ENCODE results near the gene CFAP410.
"Not testable (repeated sequence)": the region's sequence is repeated elsewhere in the genome, so short reads cannot be mapped to it uniquely, and the experiment has no call there.

Gene CFAP410

DNA sequence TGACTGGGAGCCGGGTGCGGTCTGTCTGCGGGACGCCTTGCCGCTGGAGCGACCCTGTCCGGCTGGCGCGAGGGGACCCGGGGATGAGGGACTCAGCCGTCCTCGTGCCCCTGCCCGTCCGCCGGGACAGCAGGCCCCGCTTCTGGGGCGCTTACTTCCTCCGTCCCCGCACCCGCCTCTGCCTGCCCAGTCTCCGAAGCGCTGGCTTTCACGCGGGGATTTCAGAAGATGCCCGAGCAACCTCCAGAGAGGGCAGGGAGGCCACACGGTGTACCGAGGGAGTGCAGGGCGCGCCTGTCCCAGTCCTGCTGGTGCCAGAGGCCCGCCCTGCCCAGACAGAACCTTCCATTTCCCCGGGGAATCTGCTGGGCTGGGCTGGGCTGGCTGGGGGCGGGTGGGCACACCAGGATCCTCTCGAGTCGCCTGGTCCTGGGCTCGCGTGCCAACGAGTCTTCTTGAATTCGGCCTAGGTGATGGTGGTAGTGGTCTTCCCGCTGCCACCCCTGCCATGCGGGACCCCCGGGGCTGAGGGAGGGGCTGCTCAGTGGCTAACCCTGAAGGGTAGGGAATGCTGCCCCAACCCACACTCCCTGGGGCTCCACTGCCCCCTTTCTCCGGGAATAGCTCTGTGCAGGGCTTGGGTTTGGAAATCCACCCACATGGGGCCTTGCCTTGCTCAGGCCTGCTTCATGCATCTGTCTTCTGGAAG, 11.7 kb upstream of the CFAP410 start:
- DNase-seq: no peak

DNA sequence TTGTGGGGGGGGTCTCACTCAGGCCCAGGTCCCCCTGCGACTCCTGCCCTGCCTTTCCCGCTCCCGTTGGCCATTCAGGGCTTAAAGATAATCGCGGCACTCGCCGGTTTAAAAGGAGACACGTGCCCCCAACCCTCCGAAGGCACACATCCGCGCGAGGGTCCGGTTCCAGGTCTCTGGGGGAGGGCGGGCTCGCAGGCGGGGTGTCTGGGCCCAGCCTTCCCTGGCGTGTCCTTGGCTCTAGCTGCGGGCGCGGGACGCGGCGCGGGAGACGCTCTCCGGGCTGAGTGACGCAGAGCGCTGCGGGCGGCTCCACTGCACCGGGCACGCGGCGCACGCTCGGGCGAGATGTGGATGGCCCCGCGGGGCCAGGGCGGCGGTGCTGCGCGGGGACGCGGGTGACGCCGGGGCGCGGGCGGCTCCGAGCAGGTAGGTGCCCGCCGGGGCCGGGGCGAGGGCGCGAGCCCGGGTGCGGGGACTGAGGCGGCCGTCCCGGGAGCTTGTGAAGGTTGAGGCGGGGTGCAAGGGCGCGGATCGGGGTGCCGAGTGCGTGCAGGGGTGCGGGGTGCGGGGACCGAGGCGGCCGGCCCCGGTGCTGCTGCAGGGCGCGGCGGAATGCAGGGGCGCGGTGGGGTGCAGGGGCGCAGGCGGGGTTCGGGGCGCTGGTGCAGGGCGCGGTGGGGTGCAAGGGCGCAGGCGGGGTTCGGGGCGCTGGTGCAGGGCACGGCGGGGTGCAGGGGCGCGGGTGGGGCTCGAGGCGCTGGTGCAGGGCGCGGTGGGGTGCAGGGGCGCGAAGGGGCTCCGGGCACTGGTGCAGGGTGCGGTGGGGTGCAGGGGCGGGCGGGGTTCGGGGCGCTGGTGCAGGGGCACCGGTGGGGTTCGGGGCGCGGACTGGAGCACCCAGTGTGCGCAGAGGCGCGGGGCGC, 10.9 kb upstream of the CFAP410 start:
- DNase-seq: no peak

DNA sequence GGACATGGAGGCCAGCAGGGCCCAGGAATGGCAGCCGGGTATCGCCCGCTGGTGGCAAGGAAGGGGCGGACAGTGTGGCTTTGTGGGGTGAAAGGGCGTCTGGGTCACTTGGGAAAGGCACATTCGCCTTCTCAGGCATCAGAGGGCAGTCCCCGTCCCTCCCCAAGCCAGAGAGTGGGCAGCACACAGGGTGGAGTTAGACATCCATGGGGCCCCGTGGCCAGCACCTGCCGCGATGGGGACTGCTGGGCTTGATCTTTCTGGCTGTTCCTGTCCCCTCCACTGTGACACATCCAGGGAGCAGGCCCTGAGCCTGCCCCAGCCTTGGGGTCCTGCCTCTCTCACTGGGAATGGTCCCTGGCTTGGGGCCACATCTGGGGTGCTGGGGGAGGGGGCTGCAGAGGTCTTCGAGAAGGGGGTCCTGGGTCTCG, 10.2 kb upstream of the CFAP410 start:
- DNase-seq: no peak

DNA sequence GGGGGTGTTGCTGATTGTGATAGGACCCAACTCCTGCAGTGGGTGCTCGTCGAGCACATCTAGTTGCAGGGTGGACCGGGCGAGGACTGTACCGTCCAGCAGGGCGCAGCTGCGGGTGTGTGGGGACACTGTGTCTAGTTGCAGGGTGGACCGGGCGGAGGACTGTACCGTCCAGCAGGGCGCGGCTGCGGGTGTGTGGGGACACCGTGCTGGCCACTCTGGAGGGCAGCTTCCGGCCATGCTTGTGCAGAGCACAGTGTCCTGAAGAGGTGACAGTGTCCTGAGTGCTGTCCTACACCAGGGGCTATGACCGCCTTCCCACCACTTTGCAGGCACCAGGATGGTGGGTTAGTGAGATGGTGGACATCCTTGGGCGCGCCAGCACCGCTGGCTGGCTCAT, 9.7 kb upstream of the CFAP410 start:
- no peak for DNase-seq

DNA sequence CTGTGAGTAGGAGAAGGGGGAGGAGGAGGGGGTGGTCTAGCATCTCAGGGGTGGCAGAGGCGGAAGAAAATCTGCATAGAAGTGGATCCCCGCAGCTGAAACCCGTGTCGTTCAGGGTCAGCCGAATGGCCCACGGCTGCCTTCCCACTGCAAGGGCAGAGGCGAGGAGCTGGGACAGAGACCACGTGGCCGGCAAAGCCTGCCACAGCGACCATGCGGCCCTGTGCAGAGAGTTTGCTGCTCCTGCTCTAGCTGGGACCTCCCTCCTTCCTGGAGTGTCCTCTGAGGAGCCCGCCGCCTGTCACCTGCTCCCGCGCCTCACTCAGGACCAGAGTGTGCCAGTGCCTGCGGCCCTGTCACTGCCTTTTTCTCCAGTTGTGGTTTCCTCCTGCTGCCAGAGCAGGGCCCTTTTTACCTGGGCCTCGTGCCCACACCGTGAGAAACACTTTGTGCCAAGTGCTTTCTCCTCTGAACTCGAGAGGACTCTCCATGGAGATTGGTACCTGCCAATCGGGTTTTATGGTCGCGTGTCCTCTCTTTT, 8.8 kb upstream of the CFAP410 start:
- no peak for DNase-seq

DNA sequence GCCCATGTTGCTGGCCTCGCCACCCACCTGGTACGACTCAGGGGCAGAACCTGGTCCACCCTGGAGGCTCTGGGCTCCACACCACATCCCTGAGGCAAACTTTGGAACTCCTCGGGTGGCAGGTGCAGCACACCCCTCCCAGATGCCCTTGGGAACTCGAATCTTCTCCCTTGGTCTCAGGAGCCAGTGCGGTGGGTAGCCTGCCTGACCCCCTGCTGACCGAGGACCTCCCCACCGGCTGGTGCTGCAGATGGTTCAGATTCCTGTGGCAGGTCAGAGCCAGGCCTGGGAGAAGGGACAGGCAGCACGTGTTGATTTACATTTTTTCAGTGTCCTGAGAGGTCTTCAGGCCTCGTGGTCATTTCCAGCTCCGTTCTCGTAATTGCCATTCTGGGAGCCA, 6.3 kb upstream of the CFAP410 start:
- DNase-seq: no peak

DNA sequence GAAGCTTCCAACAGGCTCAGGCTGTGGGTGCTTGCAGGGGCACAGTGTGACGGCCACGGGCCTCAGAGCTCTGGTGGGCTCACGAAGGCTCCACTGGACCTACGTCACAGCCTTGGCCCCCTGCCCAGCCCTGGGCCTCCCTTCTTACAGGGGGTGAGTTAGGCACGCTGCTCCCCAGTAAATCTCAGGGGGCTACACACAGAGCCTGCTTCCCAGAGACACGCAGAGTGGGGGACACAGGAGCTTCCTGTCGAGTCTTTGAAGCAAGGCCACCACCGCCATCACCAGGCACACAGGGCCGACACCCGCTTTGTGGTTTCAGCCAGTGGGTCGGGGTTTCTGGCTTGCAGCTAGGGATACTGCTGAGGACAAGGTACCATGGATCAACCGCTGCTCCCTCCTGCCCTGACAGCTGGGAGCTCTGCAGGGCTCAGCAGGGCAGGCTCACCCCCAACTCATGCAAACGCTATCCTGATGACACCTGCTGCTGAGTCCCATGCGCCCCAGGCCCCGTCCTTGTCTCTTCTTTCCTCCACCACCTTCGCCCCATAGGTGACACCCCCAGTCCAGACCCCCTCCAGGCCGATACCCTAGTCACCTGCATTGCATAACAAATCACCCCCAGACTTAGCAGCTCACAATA, 5.5 kb upstream of the CFAP410 start:
- DNase-seq: no peak

DNA sequence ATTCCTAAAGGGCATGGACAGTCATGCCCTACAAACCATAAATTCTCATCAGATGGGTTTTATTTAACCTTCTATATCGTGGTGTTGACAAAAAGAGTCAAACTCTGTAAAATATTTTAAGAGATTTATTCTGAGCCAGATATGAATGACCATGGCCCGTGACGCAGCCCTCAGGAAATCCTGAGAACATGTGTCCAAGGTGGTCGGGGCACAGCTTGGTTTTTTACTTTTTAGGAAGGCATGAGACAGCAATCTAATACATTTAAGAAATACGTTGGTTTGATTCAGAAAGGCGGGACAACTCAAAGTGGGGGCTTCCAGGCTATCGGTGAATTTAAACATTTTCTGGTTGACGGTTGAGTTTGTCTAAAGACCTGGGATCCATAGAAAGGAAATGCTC, 3.8 kb upstream of the CFAP410 start:
- DNase-seq: not testable (repeated sequence)

DNA sequence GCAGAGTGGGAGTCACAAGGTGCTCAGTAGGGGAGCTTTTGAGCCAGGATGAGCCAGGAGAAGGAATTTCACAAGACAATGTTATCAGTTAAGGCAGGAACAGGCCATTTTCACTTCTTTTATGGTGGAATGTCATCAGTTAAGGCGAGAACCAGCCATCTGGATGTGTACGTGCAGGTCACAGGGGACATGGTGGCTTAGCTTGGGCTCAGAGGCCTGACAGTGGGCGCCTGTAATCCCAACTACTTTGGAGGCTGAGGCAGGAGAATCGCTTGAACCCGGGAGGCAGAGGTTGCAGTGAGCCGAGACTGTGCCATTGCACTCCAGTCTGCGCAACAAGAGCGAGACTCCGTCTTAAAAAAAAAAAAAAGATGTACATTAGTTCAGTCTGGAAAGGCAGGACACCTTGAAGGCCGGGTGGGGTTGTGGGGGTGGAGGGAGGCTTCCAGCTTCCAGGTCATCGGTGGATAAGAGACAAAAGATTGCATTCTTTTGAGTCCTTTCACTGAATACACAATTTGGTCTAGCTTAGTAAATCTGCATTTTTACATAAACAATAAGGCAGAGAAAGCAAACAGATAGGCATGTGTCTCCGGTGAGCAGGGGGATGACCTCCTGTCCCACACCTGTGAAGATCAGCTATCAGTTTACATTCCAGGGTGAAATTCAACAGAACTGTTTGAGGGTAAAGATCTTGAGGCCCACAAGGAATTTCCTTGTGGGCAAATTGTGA, 2.7 kb upstream of the CFAP410 start:
- not testable (repeated sequence) for DNase-seq

DNA sequence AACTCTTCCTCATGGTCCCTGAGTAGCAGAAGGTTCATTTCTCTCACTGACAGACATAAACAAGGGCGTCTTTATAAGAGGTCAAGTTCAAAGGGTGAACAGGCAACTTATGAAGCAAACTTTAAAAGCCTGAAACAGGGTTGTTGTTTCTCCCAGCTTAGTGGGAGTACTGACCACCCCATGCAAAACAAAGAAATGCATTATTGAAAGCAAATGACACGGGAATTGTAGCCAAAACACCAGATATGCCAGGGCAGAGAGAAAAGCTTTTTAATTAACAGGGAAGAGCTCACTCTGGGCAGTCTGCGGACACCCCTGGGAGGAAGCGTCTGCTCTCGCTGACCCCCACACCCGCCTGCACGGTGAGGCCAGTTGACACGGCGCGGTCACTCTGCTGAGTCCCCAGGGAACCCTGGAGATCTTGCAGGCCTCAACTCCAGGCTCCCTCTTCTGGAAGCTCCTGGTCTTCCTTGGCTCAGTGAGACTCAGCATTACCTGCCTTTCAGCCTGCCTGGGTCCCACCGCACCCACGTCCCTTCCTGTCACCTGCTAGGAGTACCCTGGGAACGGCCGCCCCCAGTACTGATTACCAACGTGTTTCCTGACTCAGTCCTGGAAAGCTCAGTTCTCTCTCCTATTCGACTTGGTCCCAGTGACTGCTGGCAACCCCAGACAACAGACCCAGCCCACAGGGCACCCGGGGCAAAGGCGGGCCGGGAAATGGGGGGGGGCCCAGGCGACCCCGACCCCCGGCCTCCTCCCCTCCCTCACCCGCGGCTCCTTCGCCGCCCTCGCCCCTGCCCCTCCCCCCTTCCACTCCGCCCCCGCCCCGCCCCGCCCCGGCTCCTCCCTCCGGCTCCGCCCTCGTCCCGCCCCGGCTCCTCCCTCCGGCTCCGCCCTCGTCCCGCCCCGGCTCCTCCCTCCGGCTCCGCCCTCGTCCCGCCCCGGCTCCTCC, 972 bp downstream of the CFAP410 start:
- no peak for DNase-seq

DNA sequence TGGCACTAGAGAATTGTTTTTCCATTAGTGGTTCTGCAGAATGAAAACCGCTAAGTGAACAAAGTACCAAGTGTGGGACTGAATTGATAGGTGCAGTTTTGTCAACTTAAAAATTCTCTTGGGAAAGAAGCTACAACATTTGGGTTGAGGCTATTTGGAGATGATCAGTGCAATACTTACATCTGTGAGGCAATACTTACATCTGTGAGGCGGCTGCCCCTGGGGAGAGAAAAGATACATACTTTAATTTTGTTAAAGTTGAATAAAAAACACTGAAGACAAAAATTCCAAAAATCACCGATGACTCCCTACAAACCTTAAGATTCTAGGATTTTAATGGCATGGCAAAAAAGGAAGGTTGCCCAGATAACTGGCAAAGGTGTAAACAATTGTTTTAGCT, 1.7 kb downstream of the CFAP410 start:
- no peak for DNase-seq

DNA sequence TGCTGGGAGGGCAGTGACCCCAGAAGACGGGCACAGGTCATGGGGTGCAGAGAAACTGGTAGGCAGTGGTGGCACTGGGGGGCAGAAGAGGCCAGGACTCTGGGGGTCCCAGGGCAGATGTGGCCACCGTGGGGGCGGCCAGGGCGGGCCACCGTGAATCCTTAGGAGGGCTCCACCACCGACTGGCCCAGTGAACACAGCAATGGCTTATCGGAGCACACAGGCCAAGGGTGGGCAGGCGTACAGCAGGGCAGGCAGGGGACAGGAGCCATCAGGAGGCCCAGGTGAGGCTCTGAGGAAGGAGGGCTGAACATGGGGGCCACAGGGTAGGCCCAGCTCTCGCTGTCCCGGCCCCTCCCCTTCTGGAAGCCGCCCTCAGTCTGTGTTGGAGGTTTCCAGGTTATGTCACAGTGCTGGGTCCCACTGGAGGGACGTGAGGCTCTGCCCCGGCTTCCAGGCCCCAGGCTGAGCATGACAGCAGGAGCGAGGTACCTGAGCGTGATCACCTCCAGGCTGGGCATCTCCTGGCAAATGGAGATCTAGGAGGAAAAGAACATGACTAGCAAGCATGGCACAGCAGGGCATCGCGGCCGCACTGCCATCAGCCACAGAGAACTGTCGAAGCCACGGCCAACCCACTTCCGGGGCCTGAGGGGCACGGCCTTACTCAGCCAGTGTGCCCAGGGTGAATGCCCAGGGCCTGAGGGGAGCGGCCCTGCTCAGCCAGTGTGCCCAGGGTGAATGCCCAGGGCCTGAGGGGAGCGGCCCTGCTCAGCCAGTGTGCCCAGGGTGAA, 3.7 kb downstream of the CFAP410 start:
- no peak for DNase-seq

DNA sequence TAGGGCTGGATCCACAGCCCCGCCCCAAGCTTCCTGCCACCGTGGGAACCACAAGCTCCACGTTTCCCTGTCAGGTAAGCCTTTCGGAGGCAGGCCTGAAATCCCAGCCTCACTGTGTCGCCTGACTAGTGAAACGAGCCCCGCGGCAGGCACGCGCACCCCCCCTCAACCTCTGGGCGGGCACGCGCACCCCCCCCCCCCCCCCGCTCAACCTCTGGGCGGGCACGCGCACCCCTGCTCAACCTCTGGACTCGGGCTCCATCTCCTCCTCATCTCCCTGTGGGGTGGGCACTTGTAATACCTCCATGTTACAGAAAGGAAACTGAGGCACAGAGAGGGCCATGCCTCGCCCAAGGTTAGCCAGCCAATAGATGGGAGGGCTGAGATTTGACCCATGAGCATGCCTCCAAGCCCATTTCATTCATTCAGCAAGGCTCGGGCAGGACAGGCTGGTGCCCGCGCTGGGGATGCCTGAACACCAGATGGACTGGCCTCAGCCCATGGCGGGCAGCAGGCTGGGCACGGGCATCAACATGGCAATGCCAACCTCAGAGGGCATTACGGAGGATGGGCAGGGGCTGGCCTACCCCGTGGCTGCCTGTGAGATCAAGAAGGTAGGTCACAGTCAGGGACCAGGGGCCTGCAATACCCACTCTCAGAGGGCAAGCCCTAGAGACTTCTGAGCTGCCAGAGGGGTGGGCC, 4.7 kb downstream of the CFAP410 start:
- no peak for DNase-seq

DNA sequence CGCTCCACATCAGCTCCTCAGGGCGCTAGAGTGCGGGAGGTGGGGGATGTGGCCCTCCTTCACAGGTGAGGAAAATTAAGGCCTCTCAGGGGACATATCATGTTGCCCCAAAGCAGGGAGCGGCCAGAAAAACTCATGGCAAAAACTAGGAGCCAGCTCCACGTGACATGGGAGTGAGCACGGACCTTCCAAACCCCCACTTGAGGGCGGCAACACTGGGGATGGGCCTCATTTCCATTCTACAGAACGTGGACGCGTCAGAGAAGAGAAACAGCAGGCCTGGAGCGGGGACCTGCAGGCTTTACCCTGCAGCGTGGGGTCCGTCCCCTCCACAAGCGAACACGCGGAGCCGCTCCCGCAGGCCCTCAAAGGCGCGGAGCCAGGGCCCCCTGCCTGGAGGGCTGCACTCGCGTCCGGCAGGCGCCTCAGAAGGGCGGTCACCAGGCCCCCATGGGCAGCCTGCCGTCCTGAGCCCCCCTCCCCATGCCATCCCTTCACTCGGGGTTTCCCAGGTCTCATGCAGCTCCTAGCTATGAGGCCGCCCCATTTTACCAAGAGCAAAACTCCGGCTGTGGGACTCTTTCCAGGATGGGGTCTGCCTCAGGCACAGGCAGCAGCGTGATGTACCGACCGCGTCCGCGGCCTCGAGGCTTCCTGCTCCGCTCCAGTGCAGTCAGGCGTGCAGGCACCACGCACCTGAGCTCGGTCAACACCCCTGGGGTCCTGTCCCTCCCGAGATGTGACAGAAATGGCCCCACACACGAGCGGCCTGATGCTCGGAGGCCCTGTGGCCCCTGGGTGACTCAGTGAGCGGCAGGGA, 5.5 kb downstream of the CFAP410 start:
- no peak for DNase-seq

DNA sequence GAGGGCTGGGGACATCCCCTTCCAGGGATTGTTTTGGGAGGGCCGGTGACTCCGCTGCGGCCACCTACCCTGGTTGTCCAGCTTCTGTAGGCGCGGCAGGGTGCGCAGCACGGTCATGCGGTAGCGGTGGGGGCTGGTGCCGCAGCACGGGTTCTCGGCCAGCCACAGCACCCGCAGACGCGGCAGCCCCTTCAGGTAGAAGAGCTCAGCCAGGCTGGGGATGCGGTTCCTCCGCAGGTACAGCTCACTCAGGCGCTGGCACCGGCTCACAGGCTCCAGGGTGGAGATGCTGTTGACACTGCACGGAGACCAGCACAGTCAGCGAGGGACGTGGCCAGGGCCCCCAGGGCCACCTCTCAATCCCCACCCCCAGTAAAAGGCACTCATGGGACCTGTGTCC, 6.2 kb downstream of the CFAP410 start:
- DNase-seq: no peak

DNA sequence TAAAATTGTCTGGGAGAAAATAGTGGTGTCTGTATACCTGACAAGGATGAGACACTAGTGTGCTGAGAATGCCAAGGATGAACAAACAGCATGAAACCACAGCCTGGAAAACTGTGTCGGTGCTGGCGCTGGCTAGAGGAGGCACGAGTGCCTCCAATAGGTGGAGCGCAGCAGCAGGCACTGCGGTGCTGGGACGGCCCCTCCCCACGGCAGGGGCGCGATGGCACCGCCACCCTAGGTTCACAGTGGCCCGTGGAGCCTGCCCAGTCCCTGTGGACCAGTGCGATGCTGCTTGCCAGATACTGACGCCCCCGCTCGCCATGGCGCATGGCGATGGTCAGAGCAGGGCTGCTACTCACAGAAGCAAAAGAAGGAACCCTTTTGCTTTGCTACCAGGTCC, 6.8 kb downstream of the CFAP410 start:
- DNase-seq: no peak

DNA sequence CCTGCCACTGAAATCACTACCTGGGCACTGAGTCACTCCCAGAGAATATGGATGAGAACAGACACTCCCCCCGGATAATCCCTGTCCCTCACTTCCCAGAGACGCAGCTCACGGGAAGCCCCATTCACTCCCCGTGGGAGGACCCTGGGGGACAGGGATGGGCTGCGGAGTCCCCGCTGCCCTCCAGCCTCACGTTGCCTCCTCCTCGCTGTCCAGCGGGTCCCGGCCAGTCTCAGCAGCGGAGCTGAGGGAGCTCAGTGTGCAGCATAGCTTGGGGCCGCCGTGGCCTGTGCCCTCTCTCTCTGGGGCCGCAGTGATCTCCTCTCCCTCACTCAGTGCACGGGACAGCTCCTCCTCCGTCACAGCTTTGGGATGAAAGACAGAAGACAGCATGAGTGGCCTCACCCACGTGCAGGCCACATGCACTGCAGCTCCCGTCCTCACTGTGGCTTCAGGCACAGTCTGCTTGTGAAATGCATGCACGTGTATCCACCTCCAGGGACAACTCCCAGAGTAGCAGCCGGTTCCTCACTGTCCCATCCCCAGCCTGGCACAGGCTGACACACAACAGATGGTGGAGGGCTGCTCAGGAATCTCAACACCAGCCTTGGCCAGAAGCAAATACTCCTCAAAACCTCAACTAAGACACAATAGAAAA, 7.4 kb downstream of the CFAP410 start:
- DNase-seq: no peak

DNA sequence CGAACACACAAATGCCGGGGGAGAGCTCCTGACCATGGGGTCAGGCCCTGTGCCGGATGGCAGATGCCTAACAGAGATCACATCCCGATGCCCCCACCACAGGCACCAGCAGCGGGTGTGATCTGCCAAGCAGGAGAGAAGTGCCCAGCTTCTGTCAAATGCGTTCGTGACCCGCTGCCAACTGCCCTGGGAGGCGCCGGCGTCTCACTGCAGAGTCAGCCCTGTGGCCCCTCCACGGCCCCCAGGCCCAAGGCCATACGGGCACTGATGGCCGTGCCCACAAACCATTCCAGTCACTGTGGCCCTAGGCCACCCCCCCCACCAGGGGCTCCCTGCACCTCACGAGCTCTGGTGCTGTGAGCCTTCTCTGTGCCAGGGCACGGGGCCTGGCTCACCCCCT, 8.0 kb downstream of the CFAP410 start:
- DNase-seq: no peak

DNA sequence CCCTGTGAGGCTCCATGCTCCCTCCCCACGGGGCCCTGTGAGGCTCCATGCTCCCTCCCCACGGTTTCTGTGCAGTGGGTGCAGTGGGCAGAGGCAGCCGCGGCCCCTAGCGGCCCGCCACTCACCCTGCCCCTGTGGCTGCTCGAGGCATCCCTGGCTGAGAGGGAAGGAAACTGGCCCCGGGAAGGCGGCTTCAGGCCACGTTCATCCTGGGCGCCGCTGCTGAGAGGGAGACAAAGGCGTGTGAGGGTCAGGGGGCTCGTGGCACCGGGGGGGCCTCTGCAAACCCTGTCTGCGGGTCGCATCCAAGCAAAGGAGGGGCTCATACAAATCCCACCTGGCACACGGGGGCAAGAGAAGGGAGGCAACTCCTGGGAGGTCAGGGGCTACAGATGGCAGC, 8.5 kb downstream of the CFAP410 start:
- DNase-seq: no peak
